ENCODE measurements around the gene C6orf89.
A peak's percentile ranks its signal among the peaks of the same experiment; 100 is the strongest.
"Not testable (repeated sequence)": the region's sequence is repeated elsewhere in the genome, so short reads cannot be mapped to it uniquely, and the experiment has no call there.

C6orf89 gene

GRCh38 chr6:36945301-36945700 is 59.5 kb downstream of the C6orf89 start:
- no peak for DNase-seq (ENCODE audit: low read depth in 2 of 2, low spot score in 1 of 2)

DNA sequence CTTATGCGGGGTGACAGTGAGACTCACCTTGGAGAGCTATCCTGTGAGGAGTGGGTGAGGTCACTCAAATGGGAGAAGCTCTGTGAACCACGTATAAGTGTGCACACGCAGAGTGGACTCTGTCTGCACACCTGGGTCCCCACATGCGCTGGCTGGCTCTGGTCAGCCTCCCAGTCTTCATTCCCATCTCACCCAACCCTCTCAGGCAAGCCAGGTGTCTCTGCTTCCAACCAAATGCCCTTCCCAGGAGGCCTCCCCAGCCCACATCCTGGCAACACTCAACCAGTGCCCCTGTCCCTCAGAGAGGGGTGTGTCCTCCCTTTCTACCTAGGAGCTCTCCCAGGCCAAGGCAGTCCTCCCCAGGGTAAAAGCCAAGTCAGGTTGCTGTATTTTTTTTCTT is 60.8 kb downstream of the C6orf89 start:
- DNase-seq (ENCODE audit: low read depth in 2 of 2, low spot score in 1 of 2), result no peak

- no peak for DNase-seq (ENCODE audit: low read depth in 2 of 2, low spot score in 1 of 2)
Observed at GRCh38 chr6:36947570-36948351, 62.0 kb downstream of the C6orf89 start.

DNA sequence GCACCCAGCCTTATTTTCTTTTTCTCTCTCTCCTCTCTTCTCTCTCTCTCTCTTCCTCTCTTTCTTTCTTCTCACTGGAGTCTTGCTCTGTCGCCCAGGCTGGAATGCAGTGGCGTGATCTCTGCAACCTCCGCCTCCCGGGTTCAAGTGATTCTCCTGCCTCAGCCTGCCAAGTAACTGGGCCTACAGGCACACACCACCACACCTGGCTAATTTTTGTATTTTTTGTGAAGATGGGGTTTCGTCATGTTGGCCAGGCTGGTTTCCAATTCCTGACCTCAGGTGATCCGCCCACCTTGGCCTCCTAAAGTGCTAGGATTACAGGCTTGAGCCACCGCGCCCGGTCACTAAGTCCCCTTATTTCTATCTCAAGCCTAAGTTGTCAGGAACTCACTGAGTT is 63.3 kb downstream of the C6orf89 start:
- DNase-seq (ENCODE audit: low read depth in 2 of 2, low spot score in 1 of 2), result not testable (repeated sequence)

- no peak for DNase-seq (ENCODE audit: low read depth in 2 of 2, low spot score in 1 of 2)
Observed at GRCh38 chr6:36949636-36950035, 63.9 kb downstream of the C6orf89 start.

DNA sequence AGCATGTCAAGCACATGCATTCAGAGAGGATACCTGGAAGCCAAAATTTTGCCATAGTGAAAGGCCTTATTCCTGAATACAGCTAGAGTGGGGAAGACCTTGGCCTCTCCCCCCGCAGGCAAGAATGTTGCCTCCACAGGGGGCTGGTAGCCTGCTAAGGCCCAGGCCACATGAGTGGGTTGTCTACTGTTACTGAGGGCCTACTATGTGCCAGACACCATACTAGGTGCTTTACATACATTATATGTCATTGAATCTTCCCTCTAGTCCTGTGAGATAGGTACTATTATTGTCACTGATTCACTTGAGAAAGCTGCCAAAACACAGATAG is 68.1 kb downstream of the C6orf89 start:
- DNase-seq (ENCODE audit: low read depth in 2 of 2, low spot score in 1 of 2), result no peak

GRCh38 chr6:36954262-36954931 is 68.6 kb downstream of the C6orf89 start, which contains the start of gene PI16:
PI16 (plus strand) TSS chr6:36954738; CDS start chr6:36954761, 23 bp downstream.
- no peak for DNase-seq (ENCODE audit: low read depth in 2 of 2, low spot score in 1 of 2)

- DNase-seq (ENCODE audit: low read depth in 2 of 2, low spot score in 1 of 2), result no peak
Observed at GRCh38 chr6:36955136-36955535, 69.4 kb downstream of the C6orf89 start.

GRCh38 chr6:36955671-36956445 is 70.1 kb downstream of the C6orf89 start:
- DNase-seq (ENCODE audit: low read depth in 2 of 2, low spot score in 1 of 2), result no peak

- DNase-seq (ENCODE audit: low read depth in 2 of 2, low spot score in 1 of 2), result no peak
Observed at GRCh38 chr6:36956446-36956820, 70.7 kb downstream of the C6orf89 start.

DNA sequence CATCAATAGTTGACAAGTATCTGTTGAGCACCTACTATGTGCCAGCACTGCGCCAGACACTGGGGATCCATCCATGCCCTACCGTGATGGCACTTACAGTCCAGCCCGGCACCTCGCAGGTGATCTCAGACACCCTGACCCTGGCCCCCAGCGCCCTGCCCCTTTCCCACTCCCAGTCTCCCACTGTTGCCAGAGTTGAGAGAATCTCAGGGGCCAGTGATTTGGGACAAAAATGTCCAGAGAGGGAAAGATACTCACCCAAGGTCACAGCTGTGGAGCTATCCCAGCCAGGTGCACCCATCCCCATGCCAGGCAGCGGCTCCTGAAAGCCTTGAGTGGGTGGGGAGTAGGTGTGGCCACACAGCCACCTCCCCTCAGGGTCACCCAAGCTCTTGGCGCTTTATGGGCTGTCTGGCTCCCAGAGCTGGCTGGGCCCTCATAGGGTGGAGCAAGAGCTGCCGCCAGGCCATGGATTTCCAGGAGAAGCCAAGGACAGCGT is 72.1 kb downstream of the C6orf89 start:
- no peak for DNase-seq (ENCODE audit: low read depth in 2 of 2, low spot score in 1 of 2)

DNA sequence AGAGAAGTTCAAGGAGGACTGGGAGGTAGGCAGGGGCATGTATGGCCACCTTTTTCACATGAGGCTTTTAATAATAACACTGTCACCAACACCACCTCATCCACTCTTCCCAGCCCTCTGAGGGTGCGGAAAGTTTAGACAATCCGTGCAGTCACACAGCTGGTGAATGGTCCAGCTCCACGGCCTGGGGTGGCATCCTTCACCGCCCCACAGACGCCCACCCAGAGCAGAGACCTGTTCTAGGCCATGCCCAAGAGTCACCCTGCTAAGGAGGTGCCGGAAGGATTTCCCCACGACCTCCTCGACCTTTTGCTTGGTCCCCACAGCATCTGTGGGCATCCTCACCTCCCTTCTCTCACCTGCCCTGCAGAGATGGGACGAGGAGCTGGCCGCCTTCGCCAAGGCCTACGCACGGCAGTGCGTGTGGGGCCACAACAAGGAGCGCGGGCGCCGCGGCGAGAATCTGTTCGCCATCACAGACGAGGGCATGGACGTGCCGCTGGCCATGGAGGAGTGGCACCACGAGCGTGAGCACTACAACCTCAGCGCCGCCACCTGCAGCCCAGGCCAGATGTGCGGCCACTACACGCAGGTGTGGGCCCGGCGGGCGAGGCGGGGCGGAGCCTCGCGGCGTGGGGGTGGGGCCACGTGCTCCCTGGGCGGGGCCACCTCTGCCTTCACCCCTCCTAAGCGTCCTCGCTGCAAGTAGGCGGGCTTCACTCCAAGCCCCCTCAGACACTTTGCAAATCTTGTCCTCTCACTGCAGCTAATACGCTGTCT is 73.2 kb downstream of the C6orf89 start:
- no peak for DNase-seq (ENCODE audit: low read depth in 2 of 2, low spot score in 1 of 2)

GRCh38 chr6:36959555-36960250 is 74.0 kb downstream of the C6orf89 start:
- no peak for DNase-seq (ENCODE audit: low read depth in 2 of 2, low spot score in 1 of 2)

DNA sequence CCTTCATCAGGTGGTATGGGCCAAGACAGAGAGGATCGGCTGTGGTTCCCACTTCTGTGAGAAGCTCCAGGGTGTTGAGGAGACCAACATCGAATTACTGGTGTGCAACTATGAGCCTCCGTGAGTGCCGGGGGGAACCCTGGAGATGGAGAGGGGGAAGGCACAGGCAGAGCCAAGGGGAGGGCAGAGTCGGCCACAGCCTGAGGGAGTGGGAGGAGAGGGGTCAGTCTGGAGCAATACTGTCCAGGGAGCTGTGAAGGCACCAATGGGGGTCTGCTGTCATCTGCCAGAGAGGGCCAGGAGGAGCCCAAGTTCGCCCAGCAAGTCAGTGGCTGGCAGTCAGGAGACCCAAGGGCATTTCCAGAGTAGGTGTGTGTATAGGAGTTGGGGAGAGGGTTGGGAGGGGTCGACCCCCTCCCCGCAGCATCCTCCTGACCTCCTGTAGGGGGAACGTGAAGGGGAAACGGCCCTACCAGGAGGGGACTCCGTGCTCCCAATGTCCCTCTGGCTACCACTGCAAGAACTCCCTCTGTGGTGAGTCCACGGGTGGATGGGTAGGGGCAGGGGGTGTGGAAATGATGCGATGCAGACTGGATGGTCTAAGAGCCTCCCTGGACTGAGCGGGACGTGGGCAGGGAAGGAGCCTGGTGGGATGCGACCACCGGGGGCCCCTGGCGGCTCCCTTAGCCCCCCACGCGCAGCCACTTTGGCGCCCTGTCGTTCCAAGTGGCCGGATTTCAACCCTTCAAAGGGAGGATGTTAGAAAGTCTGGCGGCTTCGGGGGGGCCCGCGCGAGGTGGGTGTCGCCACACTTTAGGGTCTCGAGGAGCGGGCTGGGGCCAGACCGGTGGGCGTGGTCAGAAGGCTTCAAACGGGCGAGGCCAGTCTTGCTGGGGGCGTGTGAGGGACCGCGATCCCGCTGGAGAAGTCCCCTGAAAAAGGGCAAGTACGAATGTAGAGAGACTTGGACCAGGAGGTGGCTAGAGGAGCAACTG is 76.0 kb downstream of the C6orf89 start:
- no peak for DNase-seq (ENCODE audit: low read depth in 2 of 2, low spot score in 1 of 2)

DNA sequence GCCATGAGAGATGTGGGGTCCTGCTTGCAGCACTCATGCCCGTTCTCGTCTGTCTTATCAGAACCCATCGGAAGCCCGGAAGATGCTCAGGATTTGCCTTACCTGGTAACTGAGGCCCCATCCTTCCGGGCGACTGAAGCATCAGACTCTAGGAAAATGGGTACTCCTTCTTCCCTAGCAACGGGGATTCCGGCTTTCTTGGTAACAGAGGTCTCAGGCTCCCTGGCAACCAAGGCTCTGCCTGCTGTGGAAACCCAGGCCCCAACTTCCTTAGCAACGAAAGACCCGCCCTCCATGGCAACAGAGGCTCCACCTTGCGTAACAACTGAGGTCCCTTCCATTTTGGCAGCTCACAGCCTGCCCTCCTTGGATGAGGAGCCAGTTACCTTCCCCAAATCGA is 77.1 kb downstream of the C6orf89 start:
- DNase-seq (ENCODE audit: low read depth in 2 of 2, low spot score in 1 of 2), result peak; percentile 28 to 40

DNA sequence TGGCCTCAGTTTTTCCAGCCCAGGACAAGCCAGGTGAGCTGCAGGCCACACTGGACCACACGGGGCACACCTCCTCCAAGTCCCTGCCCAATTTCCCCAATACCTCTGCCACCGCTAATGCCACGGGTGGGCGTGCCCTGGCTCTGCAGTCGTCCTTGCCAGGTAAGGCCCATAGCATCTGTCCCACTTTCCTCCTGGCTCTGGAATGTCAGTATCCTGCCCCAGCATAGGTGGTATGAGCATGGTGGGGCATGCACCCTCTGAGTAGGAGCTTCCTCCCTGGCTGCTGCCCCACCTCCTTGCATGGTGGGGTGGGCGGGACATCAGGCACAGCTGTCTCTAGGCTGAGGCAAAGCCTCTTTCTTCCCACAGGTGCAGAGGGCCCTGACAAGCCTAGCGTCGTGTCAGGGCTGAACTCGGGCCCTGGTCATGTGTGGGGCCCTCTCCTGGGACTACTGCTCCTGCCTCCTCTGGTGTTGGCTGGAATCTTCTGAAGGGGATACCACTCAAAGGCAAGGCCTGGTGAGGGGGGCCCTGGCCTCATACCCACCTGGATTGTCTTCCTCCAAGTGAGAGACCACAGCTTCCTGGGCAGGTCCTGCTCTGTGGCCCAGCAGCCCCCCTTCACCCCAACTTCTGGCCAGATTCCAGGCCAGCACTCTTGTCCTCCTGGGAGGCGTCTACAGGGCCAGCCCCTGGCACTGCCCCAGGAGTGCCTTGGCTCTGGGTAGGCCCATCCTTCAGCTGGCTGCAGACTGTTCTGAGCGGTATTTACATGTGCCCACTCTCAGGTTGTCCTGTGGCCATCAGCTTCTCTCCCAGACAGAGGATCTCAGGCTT is 77.9 kb downstream of the C6orf89 start:
- no peak for DNase-seq (ENCODE audit: low read depth in 2 of 2, low spot score in 1 of 2)

DNA sequence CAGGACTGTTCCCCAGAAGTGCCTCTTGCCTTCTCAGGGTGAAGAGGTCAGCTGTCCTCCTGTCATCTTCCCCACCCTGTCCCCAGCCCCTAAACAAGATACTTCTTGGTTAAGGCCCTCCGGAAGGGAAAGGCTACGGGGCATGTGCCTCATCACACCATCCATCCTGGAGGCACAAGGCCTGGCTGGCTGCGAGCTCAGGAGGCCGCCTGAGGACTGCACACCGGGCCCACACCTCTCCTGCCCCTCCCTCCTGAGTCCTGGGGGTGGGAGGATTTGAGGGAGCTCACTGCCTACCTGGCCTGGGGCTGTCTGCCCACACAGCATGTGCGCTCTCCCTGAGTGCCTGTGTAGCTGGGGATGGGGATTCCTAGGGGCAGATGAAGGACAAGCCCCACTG is 78.6 kb downstream of the C6orf89 start:
- no peak for DNase-seq (ENCODE audit: low read depth in 2 of 2, low spot score in 1 of 2)

DNA sequence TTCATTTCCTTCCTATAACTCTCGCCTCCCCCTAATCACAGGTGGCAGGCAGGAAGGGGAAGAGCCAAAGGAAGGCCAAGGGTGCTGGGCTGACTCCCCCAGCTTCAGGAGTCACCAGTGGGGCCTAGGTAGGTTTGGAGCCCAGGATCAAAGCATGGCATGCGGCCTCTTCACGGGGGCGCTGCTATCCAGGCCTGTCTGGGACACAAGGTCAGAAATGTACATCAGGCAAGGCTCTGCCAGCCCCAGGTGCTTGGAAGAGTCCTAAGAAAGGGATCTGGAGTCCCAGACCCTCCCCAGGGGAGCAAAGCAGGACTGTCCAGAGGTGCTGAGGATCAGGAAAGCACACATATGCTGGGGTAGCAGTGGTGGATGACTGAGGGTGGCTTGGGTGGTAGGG is 79.2 kb downstream of the C6orf89 start:
- DNase-seq (ENCODE audit: low read depth in 2 of 2, low spot score in 1 of 2), result no peak
